Activated gamma-delta T cell (primary cell): ENCODE data around the gene NDUFAF3.
"Not testable (repeated sequence)": the region's sequence is repeated elsewhere in the genome, so short reads cannot be mapped to it uniquely, and the experiment has no call there.

Source experiments
- DNase-seq: peaks from one replicate; lab custom pipeline; 2025; lab: John Stamatoyannopoulos, UW

The NDUFAF3 gene

DNA sequence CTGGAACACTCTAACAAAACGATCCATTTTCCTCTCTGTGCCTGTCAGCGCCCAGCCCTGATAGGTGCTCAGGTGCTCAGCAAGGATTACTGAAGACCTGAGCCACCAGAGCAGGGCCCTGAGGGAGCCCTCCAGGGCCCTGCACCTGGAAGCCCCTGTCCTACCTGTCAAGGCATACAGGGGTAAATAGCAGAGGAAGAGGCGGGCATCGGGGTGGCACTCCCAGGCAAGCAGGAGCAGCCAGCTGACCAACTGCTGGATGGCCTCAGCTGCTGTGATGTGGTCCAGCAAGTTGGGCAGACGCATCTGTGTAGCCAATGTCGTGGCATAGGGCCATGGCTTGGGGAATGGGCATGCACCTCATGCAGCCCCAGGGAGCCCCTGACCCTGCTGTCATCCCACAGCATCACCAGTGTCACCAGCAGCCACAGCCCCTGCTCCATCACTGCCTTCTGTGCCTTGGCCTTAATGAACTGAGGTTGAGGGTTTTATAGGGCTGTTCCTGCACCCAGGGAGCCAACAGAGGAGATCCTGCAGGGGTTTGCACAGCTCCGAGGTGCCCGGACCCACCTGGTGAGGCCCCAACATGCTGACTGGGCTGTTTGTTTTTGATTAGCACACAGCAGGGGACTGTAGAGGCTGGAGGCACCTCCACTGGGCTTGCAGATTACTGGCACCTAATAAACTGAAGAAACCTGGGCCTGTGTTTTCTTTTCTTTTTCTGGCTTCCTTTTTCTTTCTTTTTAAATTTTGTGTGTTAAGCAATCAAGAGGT is 22.6 kb upstream of the NDUFAF3 start:
- no peak for DNase-seq

DNA sequence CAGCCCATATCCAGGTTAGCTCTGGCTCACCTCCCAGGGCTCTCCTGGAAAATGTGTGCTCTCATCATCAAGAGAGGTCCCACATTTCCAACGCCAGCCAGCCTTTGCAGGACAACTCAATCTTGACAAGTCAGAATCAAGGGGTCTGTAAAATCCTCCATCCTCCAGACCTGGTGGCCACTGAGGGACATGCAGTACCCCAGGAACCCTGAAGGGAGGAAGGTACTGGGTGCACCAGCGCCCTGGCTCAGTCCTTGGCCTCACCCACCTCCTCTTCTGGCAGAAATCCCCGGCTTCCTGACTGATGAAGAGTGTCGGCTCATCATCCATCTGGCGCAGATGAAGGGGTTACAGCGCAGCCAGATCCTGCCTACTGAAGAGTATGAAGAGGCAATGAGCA is 20.8 kb upstream of the NDUFAF3 start:
- DNase-seq, result no peak

DNA sequence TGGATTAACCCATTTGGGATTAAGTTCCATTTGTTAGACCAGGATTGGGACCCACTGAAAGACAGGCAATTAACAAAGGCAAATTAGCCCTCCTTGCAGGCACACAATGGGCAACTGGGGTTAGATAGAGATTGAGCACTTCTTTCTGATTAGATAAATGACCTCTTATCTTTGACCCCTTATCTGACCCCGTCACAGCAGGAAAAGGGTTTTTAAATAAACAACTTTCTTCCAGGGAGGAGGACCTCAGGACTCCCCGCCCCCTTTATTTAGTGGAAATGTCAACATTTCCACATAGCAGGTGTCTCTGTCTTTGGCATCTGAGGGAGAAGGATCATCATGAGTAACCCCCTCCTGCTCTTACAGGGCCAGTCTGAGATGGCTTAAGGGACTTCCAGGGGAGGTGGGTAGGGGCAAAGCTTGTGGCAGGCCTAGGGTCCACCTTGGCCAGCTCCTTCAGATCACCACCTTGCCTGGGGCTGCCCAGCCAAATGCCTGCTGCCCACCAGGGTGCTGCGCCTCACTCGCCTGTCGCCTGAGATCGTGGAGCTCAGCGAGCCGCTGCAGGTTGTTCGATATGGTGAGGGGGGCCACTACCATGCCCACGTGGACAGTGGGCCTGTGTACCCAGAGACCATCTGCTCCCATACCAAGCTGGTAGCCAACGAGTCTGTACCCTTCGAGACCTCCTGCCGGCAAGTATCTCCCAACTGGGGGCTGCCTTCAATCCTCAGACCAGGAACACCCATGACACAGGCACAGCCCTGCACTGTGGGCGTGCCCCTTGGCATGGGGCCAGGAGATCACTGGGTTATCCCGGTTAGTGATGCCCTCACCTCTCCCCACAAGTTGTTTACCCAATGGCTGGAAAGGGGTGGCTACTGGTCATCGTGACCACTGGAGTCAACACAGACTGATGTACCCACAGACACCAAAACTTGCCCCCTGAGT is 17.3 kb upstream of the NDUFAF3 start:
- DNase-seq, result no peak

DNA sequence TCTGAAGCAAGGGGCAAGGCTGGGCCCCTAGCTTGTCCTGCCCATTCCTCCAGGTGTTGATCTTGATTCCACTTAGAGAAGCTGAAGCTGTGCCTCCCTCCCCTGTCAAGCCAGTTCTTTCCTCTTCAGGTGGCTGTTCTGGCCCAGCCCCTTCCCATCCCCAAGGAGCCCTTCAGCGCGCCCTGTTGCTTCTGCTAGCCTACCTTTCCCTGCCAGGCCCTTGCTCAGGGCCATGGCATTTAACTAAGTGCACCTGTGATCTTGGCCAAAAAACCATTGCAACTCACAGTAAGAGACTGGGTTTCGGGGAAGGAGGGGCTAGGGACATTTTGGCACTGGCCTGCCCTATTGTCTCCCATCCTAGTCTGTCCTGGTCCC is 16.6 kb upstream of the NDUFAF3 start:
- no peak for DNase-seq

DNA sequence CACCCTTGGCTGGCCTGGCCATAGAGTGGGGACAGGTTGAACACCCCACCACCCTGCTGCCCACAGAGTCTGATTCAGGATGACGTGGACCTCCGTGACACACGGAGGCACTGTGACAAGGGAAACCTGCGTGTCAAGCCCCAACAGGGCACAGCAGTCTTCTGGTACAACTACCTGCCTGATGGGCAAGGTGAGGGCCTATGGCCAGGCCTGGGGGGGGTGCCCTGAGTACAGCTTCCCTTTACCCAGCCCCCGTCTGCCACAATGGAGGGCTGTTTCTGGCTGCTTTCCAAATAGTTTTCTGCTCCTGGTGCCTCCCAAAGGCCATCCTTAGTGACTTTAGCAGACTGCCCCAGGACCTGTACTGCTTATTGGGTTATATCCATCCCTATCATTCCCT is 15.9 kb upstream of the NDUFAF3 start:
- no peak for DNase-seq

DNA sequence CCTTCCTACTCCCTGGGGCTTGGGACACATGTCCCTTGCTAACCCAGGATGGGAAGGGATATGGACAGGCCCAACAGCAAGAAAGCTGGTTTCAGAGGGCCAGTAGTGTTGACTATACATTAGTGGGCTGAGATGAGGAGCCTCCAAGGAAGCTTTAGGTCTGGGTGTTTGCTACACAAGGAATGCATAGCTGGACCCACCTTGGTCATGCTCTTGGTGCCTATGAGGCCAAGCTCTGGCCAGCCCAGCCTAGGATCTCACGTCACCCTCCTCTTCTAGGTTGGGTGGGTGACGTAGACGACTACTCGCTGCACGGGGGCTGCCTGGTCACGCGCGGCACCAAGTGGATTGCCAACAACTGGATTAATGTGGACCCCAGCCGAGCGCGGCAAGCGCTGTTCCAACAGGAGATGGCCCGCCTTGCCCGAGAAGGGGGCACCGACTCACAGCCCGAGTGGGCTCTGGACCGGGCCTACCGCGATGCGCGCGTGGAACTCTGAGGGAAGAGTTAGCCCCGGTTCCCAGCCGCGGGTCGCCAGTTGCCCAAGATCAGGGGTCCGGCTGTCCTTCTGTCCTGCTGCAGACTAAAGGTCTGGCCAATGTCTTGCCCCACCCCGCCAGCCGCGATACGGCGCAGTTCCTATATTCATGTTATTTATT is 15.4 kb upstream of the NDUFAF3 start:
- DNase-seq, result no peak

DNA sequence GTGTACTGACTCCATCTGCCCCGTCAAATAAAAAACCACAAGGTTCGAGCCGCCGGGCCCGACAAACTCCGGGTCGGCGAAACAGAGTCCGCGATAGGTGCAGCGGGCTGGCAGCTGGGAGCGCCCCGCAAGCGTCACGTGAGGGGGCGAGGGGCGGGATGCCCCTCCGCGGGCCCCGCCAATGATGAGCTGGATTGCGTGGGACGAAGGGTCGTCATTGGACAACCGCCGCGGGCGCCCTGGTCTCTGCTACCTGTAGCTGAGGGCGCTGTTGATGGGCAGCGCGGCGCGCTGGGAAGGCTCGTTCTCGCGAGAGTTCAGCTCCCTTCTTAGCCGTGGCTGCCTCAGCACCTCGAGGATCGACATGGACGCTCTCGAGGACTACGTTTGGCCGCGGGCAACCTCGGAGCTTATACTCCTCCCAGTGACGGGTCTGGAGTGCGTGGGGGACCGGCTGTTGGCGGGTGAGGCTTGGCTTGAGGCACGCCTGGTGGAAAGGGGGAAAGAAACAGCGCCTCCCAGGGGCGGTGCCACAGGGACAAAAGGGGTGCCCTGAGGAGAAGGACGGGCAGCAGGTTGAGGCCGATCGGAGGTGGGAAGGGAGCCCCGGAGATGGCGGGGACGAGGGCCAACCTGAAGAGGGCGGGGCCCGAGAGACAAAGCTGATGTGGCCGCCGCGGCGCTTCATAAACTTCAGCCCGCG is 14.7 kb upstream of the NDUFAF3 start, which contains the start of gene WDR6:
Gene WDR6, plus strand, starts transcription at position 324 of the 703 bp plus-strand sequence. Its CDS starts 41 bp downstream, at position 365.
- peak; percentile 97 for DNase-seq

DNA sequence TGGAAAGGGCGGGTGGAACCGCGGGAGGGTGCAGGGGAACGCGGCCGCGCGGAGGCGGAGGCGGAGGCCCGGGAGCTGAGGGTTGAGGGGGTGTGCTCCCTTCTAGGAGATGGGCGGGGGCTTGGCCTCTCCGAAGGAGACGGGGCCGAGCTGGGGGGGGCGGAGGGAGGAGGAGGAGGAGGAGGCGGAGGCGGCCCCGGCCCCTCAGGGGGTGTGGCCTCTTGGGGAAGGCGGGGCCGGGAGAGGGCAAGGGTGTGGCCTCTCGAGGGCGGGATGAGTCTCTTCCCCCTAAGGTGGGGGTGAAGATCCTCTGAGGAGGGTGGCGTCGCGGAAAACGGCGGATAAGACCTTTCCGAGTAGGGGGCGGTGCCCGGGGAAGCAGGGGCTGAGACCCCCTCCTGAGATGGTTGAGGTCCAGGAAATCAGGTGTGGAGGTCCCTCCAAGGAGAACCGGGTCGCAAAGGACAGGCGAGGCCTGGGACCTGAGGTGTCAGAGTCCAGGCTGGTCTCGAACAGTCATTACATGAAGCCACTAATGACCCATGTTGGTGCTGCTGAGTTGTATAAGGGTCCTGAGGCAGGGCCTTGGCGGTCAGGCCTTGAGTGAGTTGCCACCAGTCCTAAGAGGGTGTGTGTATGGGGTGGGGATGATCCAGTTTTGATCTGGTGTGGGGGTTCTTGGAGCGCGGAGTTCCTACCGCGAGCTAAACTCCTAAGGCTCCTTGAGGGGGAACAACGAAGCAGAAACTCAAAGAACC is 14.0 kb upstream of the NDUFAF3 start:
- DNase-seq, result peak; percentile 70

DNA sequence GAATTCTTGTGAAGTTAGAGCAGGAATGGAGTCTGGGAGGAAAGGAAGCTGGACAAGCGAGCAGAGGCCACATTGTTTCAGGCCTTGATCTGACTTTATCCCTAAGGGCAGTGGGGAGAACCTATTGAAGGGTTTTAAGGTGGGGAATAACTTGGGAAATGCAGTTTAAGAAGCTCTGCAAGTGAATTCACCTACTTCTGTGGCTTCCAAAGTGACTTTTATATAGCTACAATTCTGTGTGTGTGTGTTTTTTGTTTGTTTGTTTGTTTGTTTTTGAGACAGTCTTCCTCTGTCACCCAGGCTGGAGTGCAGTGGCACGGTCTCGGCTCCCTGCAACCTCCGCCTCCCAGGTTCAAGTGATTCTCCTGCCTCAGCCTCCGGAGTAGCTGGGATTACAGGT is 13.3 kb upstream of the NDUFAF3 start:
- not testable (repeated sequence) for DNase-seq

DNA sequence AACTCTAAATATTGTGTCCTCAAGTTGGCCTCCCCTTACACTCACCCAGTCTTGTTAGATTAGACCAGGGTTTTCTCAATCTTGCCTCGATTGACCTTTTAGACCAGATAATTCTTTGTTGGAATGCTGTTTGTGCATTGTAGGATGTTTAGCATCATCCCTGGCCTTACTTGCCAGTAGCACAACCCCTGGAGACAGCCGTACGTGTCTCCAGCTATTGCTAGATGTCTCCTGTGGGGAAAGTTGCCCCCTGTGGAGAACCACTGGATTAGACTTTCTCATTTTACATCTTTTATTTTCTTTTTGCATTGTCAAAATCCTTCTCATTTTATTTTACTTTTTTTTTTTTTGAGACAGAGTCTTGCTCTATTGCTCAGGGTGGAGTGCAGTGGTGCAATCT is 12.5 kb upstream of the NDUFAF3 start:
- no peak for DNase-seq

DNA sequence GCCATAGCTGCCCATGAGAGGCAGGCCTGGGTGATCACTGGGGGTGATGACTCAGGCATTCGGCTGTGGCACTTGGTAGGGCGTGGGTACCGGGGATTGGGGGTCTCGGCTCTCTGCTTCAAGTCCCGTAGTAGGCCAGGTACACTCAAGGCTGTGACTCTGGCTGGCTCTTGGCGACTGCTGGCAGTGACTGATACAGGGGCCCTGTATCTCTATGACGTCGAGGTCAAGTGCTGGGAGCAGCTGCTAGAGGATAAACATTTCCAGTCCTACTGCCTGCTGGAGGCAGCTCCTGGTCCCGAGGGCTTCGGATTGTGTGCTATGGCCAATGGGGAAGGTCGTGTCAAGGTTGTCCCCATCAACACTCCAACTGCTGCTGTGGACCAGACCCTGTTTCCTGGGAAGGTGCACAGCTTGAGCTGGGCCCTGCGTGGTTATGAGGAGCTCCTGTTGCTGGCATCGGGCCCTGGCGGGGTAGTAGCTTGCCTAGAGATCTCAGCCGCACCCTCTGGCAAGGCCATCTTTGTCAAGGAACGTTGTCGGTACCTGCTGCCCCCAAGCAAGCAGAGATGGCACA is 9.4 kb upstream of the NDUFAF3 start:
- DNase-seq, result no peak

DNA sequence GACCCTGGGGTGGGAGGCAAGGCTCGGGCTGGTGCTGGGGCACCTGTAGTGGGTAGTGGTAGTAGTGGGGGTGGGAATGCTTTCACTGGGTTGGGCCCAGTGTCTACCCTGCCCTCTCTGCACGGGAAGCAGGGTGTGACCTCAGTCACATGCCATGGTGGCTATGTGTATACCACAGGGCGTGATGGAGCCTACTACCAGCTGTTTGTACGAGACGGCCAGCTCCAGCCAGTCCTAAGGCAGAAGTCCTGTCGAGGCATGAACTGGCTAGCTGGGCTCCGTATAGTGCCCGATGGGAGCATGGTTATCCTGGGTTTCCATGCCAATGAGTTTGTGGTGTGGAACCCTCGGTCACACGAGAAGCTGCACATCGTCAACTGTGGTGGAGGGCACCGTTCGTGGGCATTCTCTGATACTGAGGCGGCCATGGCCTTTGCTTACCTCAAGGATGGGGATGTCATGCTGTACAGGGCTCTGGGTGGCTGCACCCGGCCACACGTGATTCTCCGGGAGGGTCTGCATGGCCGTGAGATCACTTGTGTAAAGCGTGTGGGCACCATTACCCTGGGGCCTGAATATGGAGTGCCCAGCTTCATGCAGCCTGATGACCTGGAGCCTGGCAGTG is 8.7 kb upstream of the NDUFAF3 start:
- DNase-seq, result no peak

DNA sequence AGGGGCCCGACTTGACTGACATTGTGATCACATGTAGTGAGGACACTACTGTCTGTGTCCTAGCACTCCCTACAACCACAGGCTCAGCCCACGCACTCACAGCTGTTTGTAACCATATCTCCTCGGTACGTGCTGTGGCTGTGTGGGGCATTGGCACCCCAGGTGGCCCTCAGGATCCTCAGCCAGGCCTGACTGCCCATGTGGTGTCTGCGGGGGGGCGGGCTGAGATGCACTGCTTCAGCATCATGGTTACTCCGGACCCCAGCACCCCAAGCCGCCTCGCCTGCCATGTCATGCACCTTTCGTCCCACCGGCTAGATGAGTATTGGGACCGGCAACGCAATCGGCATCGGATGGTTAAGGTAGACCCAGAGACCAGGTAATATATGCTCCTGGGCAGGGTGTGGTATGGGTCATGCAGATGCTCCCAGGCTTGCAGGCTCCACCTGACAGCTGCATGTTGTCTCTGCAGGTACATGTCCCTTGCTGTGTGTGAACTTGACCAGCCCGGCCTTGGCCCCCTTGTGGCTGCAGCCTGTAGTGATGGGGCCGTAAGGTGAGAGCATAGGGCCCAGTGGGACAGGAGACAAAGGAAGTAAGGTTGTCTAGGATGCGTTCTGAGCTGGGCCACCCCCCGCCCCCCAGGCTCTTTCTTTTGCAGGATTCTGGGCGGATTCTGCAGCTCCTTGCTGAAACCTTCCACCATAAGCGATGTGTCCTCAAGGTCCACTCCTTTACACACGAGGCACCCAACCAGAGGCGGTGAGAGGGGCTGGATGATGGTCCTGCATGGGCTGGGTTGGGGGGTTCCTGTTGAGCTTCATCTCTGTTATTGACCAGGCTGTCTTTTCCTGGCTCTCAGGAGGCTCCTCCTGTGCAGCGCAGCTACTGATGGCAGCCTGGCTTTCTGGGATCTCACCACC is 7.9 kb upstream of the NDUFAF3 start:
- DNase-seq, result no peak

DNA sequence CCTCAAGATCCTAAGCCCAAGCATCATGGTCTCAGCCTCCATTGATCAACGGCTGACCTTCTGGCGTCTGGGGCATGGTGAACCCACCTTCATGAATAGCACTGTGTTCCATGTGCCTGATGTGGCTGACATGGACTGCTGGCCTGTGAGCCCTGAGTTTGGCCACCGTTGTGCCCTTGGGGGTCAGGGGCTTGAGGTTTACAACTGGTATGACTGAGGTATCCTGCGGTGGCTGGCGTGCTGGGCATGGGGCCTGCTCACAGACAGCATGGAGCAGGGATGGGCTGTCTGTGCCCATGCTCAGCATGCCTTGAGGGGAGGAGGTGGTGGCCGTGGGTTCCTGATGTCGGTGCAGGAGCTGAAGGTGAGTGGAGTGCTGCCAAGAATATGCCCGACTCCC is 6.8 kb upstream of the NDUFAF3 start:
- DNase-seq, result no peak

DNA sequence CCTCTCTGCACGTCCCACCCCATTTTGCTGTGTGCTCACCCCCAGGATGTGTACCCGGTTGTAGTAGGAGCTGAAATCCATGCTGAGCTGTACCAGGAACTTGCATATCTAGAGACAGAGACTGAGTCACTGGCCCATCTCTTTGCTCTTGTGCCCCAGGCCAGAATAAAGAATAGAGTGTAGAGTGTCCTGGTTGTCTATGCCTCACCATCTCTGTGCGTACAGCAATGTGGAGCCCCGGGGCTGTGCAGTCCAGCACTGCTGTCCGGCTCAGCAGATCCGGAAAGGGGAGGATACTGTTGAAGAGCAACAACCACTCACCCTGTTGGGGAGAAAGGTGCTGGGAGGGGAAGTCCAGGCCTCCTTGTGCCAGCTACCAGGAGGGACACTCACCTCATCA is 6.2 kb upstream of the NDUFAF3 start:
- no peak for DNase-seq

DNA sequence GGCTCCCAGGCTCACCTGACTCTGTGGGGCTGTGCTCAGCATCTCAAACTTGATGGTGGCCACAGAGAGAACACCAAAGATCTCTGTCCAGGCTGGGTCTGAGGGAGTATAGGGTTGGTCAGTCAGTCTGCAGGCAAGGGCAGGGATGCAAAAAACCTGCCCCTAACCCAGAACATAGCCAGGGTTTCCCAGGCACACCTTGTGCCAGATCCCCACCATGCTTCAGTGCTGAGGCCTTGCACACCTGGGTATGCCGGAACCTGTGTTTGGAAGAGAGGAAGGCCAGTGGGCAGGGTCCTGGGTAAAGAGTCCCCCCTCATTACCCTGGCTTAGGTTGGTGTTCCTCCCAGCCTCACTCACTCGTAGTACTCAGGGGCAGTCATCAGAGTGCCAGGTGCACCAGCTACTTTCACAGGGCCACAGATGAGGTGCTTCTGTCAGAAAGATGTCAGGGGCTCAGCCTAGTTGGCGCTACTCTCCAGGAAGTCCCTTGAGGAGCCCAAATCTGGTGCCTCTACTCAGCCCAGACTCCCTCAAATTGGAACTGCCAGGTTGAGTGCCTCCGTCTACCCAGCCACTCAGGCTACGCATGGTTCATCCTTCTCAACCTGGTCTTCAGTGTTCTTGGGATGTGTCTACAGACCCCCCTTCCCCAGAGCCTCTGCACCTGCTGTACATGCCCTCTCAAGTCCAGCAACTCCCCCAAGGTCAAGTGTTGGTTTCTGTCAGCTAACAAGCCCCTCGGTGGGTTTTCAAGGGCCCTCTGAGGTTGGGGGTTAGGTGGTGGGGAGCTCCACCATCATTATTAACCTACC is 5.3 kb upstream of the NDUFAF3 start:
- no peak for DNase-seq

DNA sequence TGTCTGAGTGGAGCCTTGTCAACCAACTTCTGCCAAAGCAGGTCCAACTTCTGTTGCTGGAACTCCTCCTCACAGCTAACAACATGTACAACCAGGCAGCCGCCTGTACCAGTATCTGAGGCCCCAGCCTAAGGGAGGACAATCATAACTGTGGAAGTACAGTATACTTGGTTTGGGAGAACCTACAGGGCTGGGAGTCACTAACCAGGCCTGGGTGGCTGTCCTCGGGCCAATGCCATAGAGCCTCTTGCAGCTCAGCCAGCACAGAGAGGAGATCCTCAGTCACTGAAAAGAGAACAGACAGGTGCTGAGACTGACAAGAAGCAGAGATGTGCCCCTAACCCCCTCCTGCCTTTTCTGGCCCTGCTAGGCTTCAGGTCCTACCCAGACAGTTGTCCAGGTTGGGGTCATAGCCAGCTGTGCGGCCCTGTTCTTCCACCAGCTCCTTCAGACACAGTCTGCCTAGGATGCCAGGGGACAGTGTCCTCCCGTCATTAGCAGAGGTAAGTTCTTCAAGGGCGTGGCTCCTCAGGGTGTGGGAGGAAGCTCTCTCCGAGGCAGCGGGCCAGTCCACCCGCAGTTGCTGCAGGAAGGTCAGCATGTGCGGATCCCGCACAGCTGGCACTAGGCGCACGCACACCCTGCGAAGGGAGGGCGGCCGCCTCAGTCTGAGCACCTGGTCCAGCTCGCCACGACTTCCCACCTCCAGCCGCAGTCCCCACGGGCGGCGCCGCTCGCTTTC is 4.5 kb upstream of the NDUFAF3 start:
- DNase-seq, result no peak
